Neuronal stem cell (in vitro differentiated cells): ENCODE results near the gene AUTS2.

Source experiments
- DNase-seq: peaks from one replicate; pipeline ENCODE4 v3.0.0-alpha.2; 2013; ENCODE audit warnings: low spot score
- H2AFZ ChIP-seq: one replicate; pipeline ENCODE4 v1.6.1; 2013; ENCODE audit warnings: mild to moderate bottlenecking, low read length, inconsistent platforms
- H2AK5ac ChIP-seq: 2 replicates; pipeline ENCODE4 v1.6.1; 2013; ENCODE audit warnings: low read depth, mild to moderate bottlenecking, inconsistent platforms, low read length, moderate library complexity, mixed read lengths
- H2BK120ac ChIP-seq: 2 replicates; pipeline ENCODE4 v1.6.1; 2013; ENCODE audit warnings: low read depth, mild to moderate bottlenecking, inconsistent platforms, low read length, moderate library complexity, mixed read lengths
- H2BK12ac ChIP-seq: one replicate; pipeline ENCODE4 v1.6.1; 2013; ENCODE audit warnings: low read length, inconsistent platforms
- H2BK15ac ChIP-seq: 2 replicates; pipeline ENCODE4 v1.6.1; 2013; ENCODE audit warnings: mild to moderate bottlenecking, low read length, inconsistent platforms, mixed read lengths
- H2BK5ac ChIP-seq: one replicate; pipeline ENCODE4 v1.6.1; 2013; ENCODE audit warnings: inconsistent platforms, mild to moderate bottlenecking, low read length, moderate library complexity
- H3K14ac ChIP-seq: one replicate; pipeline ENCODE4 v1.6.1; 2013; ENCODE audit warnings: low read length, inconsistent platforms
- H3K18ac ChIP-seq: 2 replicates; pipeline ENCODE4 v1.6.1; 2013; ENCODE audit warnings: low read length, inconsistent platforms
- H3K23ac ChIP-seq: 2 replicates; pipeline ENCODE4 v1.6.1; 2013; ENCODE audit warnings: low read depth, mild to moderate bottlenecking, mixed read lengths, low read length, inconsistent platforms; ENCODE audit not compliant: poor library complexity
- H3K27ac ChIP-seq: replicated peaks from 3 replicates; pipeline ENCODE4 v1.5.1; 2013; ENCODE audit warnings: low read length, inconsistent platforms
- H3K27me3 ChIP-seq, 3 experiments: 2 replicates each; pipeline ENCODE4 v1.6.1; 2013; ENCODE audit warnings: low read length in 3 of 3, mild to moderate bottlenecking in 2 of 3, inconsistent platforms in 1 of 3, low read depth in 1 of 3, mixed read lengths in 1 of 3, moderate library complexity in 1 of 3; ENCODE audit not compliant: control insufficient read depth in 3 of 3, insufficient read depth in 3 of 3
- H3K36me3 ChIP-seq, 2 donors: replicated peaks in 1 of 2; 2 replicates each; pipeline ENCODE4 v1.6.1; 2013; ENCODE audit warnings: low read length in 2 of 2; ENCODE audit not compliant: control insufficient read depth in 2 of 2, insufficient read depth in 2 of 2
- H3K4ac ChIP-seq: 2 replicates; pipeline ENCODE4 v1.6.1; 2013; ENCODE audit warnings: inconsistent platforms, mild to moderate bottlenecking, low read length, moderate library complexity
- H3K4me1 ChIP-seq, 2 donors: 1 replicate in 1 of 2; 2 replicates in 1 of 2; pipeline ENCODE4 v1.6.1; 2013; ENCODE audit warnings: low read length in 2 of 2, low read depth in 1 of 2; ENCODE audit not compliant: control insufficient read depth in 2 of 2, insufficient read depth in 1 of 2
- H3K4me2 ChIP-seq: one replicate; pipeline ENCODE4 v1.6.1; 2013; ENCODE audit warnings: mild to moderate bottlenecking, low read length, inconsistent platforms; ENCODE audit not compliant: insufficient read depth, poor library complexity, severe bottlenecking
- H3K4me3 ChIP-seq, 2 donors: 2 replicates each; pipeline ENCODE4 v1.5.1; 2013; ENCODE audit warnings: low read length in 2 of 2, mild to moderate bottlenecking in 2 of 2, inconsistent platforms in 1 of 2, moderate library complexity in 1 of 2
- H3K79me1 ChIP-seq: one replicate; pipeline ENCODE4 v1.6.1; 2013; ENCODE audit warnings: low read depth, mild to moderate bottlenecking, inconsistent platforms, low read length, moderate library complexity
- H3K9ac ChIP-seq: one replicate; pipeline ENCODE4 v1.6.1; 2013; ENCODE audit warnings: mild to moderate bottlenecking, low read depth, low read length, inconsistent platforms; ENCODE audit not compliant: poor library complexity
- H3K9me3 ChIP-seq, 2 donors: replicated peaks in 1 of 2; 2 replicates each; pipeline versions ENCODE3 to v1.6.1; 2013; ENCODE audit warnings: low read length in 2 of 2, mild to moderate bottlenecking in 2 of 2, inconsistent platforms in 1 of 2, low read depth in 1 of 2, mixed read lengths in 1 of 2, moderate library complexity in 1 of 2; ENCODE audit not compliant: control insufficient read depth in 2 of 2, insufficient read depth in 1 of 2
- H4K8ac ChIP-seq: one replicate; pipeline ENCODE4 v1.6.1; 2013; ENCODE audit warnings: low read depth, mild to moderate bottlenecking, inconsistent platforms, low read length, moderate library complexity
- H4K91ac ChIP-seq: one replicate; pipeline ENCODE4 v1.6.1; 2013; ENCODE audit warnings: low read length, low read depth, mild to moderate bottlenecking, inconsistent platforms; ENCODE audit not compliant: poor library complexity
- WGBS, 2 donors: extraction: QIAGEN DNeasy Blood & Tissue Kit; methylation state at CpG; one replicate each; pipeline ENCODE4 v1.1.7; 2013; ENCODE audit warnings: missing lambda C conversion rate in 2 of 2, mixed read lengths in 1 of 2; ENCODE audit not compliant: insufficient read length in 2 of 2, insufficient replicate concordance in 1 of 2; ENCODE audit errors: extremely low coverage in 2 of 2; 5-methylcytosine and 5-hydroxymethylcytosine counted together

Gene AUTS2

GRCh38 chr7:69645683-69646082 lies 47.4 kb downstream of the AUTS2 start:
- Histone ChIP-seq H3K36me3 (no peaks in the 10 kb centered on the region), H3K4me3 (no peak overlapping the region), H3K27ac (no peak overlapping the region), H4K91ac (no peak overlapping the region), H3K4ac (no peak overlapping the region), H3K9ac (no peak overlapping the region), H2AK5ac (no peak overlapping the region), H3K4me2 (no peak overlapping the region), H2BK12ac (no peak overlapping the region), H2BK15ac (no peak overlapping the region), H3K9me3 (no peaks in the 10 kb centered on the region), H3K18ac (no peak overlapping the region), H2AFZ (no peak overlapping the region), H3K14ac (no peak overlapping the region), H3K79me1 (no peaks in the 10 kb centered on the region), H2BK120ac (no peak overlapping the region), H3K23ac (no peak overlapping the region), H3K4me1 (peaks cover 11 to 18% of the 10 kb centered on the region in 2 donors), H2BK5ac (no peak overlapping the region), H3K27me3 (no peaks in the 10 kb centered on the region), H4K8ac (no peak overlapping the region)
- DNase-seq, result no peak
- no CpG with 5 or more reads among the region's 4 CpGs for WGBS, 2 donors

GRCh38 chr7:69651101-69651590 lies 52.9 kb downstream of the AUTS2 start:
- Histone ChIP-seq H3K27me3 (no peaks in the 10 kb centered on the region), H3K79me1 (no peaks in the 10 kb centered on the region), H2AK5ac (no peak overlapping the region), H3K4me3 (no peak overlapping the region), H2BK12ac (no peak overlapping the region), H3K9ac (no peak overlapping the region), H2BK15ac (no peak overlapping the region), H3K4me2 (no peak overlapping the region), H3K4me1 (peaks cover 5 to 9% of the 10 kb centered on the region in 2 donors), H3K27ac (no peak overlapping the region), H2AFZ (no peak overlapping the region), H4K91ac (no peak overlapping the region), H3K18ac (no peak overlapping the region), H3K23ac (no peak overlapping the region), H3K9me3 (no peaks in the 10 kb centered on the region), H2BK120ac (no peak overlapping the region), H3K36me3 (no peaks in the 10 kb centered on the region), H2BK5ac (no peak overlapping the region), H3K14ac (no peak overlapping the region), H4K8ac (no peak overlapping the region), H3K4ac (no peak overlapping the region)
- no peak for DNase-seq
- WGBS, 2 donors, result no CpG with 5 or more reads among the region's 7 CpGs

- no peaks in the 10 kb centered on the region for H3K9me3 ChIP-seq
- no peaks in the 10 kb centered on the region for H3K27me3 ChIP-seq
- H3K4me3 ChIP-seq, result no peak overlapping the region
- no peak overlapping the region for H3K23ac ChIP-seq
- no peaks in the 10 kb centered on the region for H3K79me1 ChIP-seq
- H3K9ac ChIP-seq, result no peak overlapping the region
- H2BK120ac ChIP-seq, result no peak overlapping the region
- no peak for DNase-seq
- no peak overlapping the region for H2AK5ac ChIP-seq
- H2AFZ ChIP-seq, result no peak overlapping the region
- no peak overlapping the region for H3K4ac ChIP-seq
- no peak overlapping the region for H3K4me2 ChIP-seq
- no peak overlapping the region for H4K91ac ChIP-seq
- H3K18ac ChIP-seq, result no peak overlapping the region
- WGBS, 2 donors, result no CpG with 5 or more reads among the region's 3 CpGs
- no peak overlapping the region for H2BK5ac ChIP-seq
- H2BK15ac ChIP-seq, result no peak overlapping the region
- H3K4me1 ChIP-seq, result peaks cover 10 to 15% of the 10 kb centered on the region in 2 donors
- no peak overlapping the region for H3K14ac ChIP-seq
- H2BK12ac ChIP-seq, result no peak overlapping the region
- no peak overlapping the region for H3K27ac ChIP-seq
- H3K36me3 ChIP-seq, result no peaks in the 10 kb centered on the region
- H4K8ac ChIP-seq, result no peak overlapping the region
These were observed 54.8 kb downstream of the AUTS2 start for GRCh38 chr7:69652947-69653701.

GRCh38 chr7:69653806-69654205 lies 55.5 kb downstream of the AUTS2 start:
- Histone ChIP-seq H2BK120ac (no peak overlapping the region), H2BK12ac (no peak overlapping the region), H3K36me3 (no peaks in the 10 kb centered on the region), H4K8ac (no peak overlapping the region), H3K9ac (no peak overlapping the region), H2BK5ac (no peak overlapping the region), H2AFZ (no peak overlapping the region), H3K4me2 (no peak overlapping the region), H3K27me3 (no peaks in the 10 kb centered on the region), H3K27ac (no peak overlapping the region), H2AK5ac (no peak overlapping the region), H4K91ac (no peak overlapping the region), H3K23ac (no peak overlapping the region), H3K4me1 (peaks cover 10 to 15% of the 10 kb centered on the region in 2 donors), H3K18ac (no peak overlapping the region), H3K4me3 (no peak overlapping the region), H3K79me1 (no peaks in the 10 kb centered on the region), H3K14ac (no peak overlapping the region), H2BK15ac (no peak overlapping the region), H3K9me3 (no peaks in the 10 kb centered on the region), H3K4ac (no peak overlapping the region)
- no CpG with 5 or more reads among the region's 2 CpGs for WGBS, 2 donors
- no peak for DNase-seq
